Neutrophil (primary cell): ENCODE results near the gene BGN.
A peak's percentile ranks its signal among the peaks of the same experiment; 100 is the strongest.

Experiments used
- H3K27ac ChIP-seq: fragments of 200-600 bp; sonication (generic); 2 replicates; pipeline ENCODE4 v1.5.1; 2016; ENCODE audit warnings: mild to moderate bottlenecking, moderate library complexity
- H3K27me3 ChIP-seq: fragments of 200-600 bp; sonication (generic); 2 replicates; pipeline ENCODE4 v1.6.0; 2016; ENCODE audit warnings: mild to moderate bottlenecking
- H3K36me3 ChIP-seq: fragments of 200-600 bp; sonication (generic); 2 replicates; pipeline ENCODE4 v1.5.1; 2017
- H3K4me1 ChIP-seq, 2 experiments: fragments of 200-600 bp in 1 of 2; sonication (generic) in 1 of 2; 1 replicate in 1 of 2; 2 replicates in 1 of 2; pipeline versions ENCODE4 v1.5.1 to v1.6.1; 2013 to 2016; ENCODE audit warnings: low read depth in 1 of 2, low read length in 1 of 2, mild to moderate bottlenecking in 1 of 2, moderate library complexity in 1 of 2; ENCODE audit not compliant: control insufficient read depth in 1 of 2, insufficient read depth in 1 of 2
- H3K4me3 ChIP-seq, 2 experiments: fragments of 200-600 bp in 1 of 2; sonication (generic) in 1 of 2; 1 replicate in 1 of 2; 2 replicates in 1 of 2; pipeline ENCODE4 v1.5.1; 2013 to 2016; ENCODE audit warnings: low read depth in 1 of 2, low read length in 1 of 2, mild to moderate bottlenecking in 1 of 2, moderate library complexity in 1 of 2
- H3K9me3 ChIP-seq: fragments of 200-600 bp; sonication (generic); 2 replicates; pipeline ENCODE4 v1.5.1; 2016
- TF ChIP-seq, protein P1 (sequence below): fragments of 200-600 bp; sonication (generic); IDR thresholded peaks from 2 replicates; pipeline ENCODE4 v1.5.1; 2016; ENCODE audit warnings: antibody characterized with exemption

BGN gene

DNA sequence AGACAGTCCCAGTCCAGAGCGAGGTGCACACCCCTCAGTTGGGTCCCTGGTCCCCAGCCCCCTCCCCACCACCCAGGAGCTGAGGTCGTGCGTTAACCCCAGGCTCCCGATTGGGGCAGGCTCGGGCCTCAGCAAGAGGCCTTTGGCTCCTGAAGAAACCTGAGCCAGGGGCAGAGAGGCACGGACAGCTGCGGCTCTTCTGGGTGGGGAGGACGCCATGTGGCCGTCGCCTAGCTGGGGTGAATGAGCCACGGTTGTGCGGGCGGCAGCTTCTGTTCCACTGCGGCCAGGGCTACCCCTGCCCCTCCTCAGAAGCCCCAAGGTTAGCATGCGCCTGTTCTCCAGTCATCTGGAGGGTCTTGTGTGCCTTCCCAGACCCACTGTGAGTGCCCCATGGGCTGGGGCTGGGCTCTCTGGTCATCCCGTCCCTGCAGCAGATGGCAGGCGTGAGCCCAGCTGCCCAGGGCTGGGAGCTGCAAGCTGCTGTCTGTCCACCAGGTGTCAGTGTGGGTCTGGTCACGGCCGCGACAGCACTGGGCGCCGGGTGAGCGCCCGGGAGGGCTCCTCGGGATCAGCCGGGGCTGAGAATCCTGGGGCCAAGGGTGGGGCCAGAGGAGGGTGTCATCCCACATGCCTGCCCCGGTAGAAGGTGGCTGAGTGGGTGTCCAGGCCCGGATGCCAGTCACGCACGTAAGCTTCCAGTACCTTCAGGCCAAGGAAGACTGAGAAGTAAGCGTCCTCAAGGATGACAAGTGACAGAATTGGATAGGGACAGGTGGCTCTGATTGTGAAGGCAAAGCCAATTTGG, 44.6 kb downstream of the BGN start:
- Histone ChIP-seq H3K4me3 (no peak overlapping the region), H3K4me1 (no peaks in the 10 kb centered on the region), H3K36me3 (no peaks in the 10 kb centered on the region), H3K9me3 (no peaks in the 10 kb centered on the region), H3K27me3 (no peaks in the 10 kb centered on the region), H3K27ac (no peak overlapping the region)
- TF ChIP-seq, protein P1, sequence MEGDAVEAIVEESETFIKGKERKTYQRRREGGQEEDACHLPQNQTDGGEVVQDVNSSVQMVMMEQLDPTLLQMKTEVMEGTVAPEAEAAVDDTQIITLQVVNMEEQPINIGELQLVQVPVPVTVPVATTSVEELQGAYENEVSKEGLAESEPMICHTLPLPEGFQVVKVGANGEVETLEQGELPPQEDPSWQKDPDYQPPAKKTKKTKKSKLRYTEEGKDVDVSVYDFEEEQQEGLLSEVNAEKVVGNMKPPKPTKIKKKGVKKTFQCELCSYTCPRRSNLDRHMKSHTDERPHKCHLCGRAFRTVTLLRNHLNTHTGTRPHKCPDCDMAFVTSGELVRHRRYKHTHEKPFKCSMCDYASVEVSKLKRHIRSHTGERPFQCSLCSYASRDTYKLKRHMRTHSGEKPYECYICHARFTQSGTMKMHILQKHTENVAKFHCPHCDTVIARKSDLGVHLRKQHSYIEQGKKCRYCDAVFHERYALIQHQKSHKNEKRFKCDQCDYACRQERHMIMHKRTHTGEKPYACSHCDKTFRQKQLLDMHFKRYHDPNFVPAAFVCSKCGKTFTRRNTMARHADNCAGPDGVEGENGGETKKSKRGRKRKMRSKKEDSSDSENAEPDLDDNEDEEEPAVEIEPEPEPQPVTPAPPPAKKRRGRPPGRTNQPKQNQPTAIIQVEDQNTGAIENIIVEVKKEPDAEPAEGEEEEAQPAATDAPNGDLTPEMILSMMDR, result peak; percentile 60

DNA sequence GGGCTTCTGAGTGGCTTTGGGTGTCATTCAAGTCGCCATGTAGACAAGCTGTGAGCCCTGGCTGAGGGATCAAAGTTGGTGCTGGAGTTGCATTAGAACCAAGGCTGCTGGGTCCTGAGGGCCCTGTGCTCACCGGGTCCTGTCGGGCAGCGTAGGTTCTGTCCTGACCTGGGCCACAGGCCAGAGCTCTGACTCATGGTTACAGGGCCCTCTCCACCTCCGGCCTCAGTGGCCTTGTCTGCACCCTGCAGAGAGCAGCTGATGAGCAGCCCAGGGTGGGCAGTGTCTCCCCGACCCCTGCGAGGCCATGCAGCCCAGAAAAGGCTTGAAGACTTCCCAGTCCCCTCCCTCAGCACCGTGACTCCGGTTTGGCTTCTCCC, 45.2 kb downstream of the BGN start:
- Histone ChIP-seq H3K27ac (no peak overlapping the region), H3K9me3 (no peaks in the 10 kb centered on the region), H3K36me3 (no peaks in the 10 kb centered on the region), H3K4me1 (no peaks in the 10 kb centered on the region), H3K27me3 (no peaks in the 10 kb centered on the region), H3K4me3 (no peak overlapping the region)
- TF ChIP-seq, protein P1, result no peak

DNA sequence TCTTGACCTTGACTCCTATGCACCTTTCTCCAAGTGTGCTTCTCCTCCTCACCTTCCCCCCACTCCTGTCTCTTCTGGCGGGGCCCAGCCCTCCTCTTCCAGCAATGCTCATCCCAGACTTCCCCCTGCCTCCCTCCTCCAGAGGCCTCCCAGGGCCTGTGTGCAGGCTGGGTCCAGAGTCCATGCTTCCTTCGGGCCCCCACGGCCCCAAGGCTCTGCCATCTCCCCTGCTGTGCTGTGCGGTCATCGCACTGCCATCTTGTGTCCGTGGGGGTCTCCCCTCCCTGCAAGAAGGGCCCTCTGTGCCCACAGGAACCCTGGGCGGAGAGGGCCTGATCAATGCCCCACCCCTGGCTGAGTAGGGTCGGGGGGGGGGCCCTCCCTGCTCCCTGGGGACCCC, 49.9 kb downstream of the BGN start:
- H3K4me1 ChIP-seq, result no peaks in the 10 kb centered on the region
- no peaks in the 10 kb centered on the region for H3K36me3 ChIP-seq
- no peaks in the 10 kb centered on the region for H3K9me3 ChIP-seq
- no peak overlapping the region for H3K4me3 ChIP-seq
- TF ChIP-seq, protein P1, result no peak
- no peak overlapping the region for H3K27ac ChIP-seq
- H3K27me3 ChIP-seq, result no peaks in the 10 kb centered on the region

DNA sequence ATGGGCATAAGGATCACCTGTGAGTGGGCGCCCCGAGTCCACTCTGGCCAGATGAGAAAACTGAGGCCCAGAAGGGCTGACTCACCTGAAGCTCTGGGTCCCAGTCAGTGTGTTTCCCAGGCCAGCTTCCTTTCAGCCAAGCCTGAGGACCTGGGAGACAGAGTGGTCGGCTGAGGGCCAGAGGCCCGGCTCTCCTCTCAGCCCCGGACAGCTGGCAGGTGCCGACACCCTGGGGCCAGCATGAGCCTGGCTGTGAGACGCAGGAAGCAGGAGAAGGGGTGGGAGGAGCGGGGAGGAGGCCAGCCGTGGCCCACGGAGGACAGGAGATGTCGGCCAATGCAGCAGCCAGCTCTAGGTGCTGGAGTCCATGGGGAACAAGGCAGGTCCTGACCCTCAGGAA, 51.6 kb downstream of the BGN start:
- TF ChIP-seq, protein P1, result no peak
- Histone ChIP-seq H3K9me3 (no peaks in the 10 kb centered on the region), H3K36me3 (no peaks in the 10 kb centered on the region), H3K4me1 (no peaks in the 10 kb centered on the region), H3K4me3 (no peak overlapping the region), H3K27ac (no peak overlapping the region), H3K27me3 (no peaks in the 10 kb centered on the region)

DNA sequence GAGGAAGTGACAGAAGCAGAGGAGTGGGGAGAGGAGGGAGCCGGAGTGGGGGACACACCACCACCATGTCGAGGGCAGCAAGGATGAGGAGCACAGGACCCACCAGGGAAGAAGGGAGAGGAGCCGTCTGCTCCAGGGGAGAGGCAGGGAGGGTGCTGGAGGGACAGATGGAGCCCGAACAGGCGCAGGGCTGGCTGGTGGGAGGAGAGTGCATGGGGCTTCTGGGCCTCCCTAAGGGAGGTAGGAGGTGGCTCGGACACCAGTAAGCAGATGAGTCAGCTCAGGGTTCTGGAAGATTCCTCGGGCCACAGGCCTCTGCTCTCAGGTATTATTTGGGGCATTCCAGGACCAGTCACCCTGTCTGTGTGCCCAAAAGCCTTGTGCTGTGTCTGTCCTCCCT, 52.4 kb downstream of the BGN start:
- Histone ChIP-seq H3K4me3 (no peak overlapping the region), H3K4me1 (no peaks in the 10 kb centered on the region), H3K9me3 (no peaks in the 10 kb centered on the region), H3K27me3 (no peaks in the 10 kb centered on the region), H3K27ac (no peak overlapping the region), H3K36me3 (no peaks in the 10 kb centered on the region)
- TF ChIP-seq, protein P1, result no peak
